NT2/D1 (cell line): ENCODE results near the gene OGA.

Experiments
- DNase-seq: peaks from one replicate; pipeline ENCODE4 v3.0.0-alpha.2; 2011; ENCODE audit warnings: low read depth, low spot score
- H3K27me3 ChIP-seq: 2 replicates; pipeline ENCODE4 v1.6.0; 2011; ENCODE audit warnings: mild to moderate bottlenecking; ENCODE audit not compliant: insufficient read length, insufficient read depth
- H3K36me3 ChIP-seq: 2 replicates; pipeline ENCODE4 v1.6.1; 2011; ENCODE audit warnings: mild to moderate bottlenecking, low read length, mixed read lengths; ENCODE audit not compliant: insufficient read depth, insufficient read length
- H3K4me1 ChIP-seq: 2 replicates; pipeline ENCODE4 v1.5.1; 2011; ENCODE audit not compliant: insufficient read depth, insufficient read length
- H3K4me3 ChIP-seq: 2 replicates; pipeline ENCODE4 v1.5.1; 2011; ENCODE audit warnings: low read depth; ENCODE audit not compliant: insufficient read length
- H3K9ac ChIP-seq: 2 replicates; pipeline ENCODE4 v1.6.0; 2011; ENCODE audit warnings: low read depth; ENCODE audit not compliant: insufficient read length
- H3K9me3 ChIP-seq: 2 replicates; pipeline ENCODE4 v1.5.1; 2011; ENCODE audit warnings: mild to moderate bottlenecking, low read length; ENCODE audit not compliant: insufficient read depth
- SUZ12 ChIP-seq: IDR thresholded peaks from 2 replicates; pipeline ENCODE4 v1.6.1; 2011; ENCODE audit not compliant: insufficient read length, insufficient read depth; ENCODE audit errors: extremely low read depth
- YY1 ChIP-seq: IDR thresholded peaks from 2 replicates; pipeline ENCODE4 v1.6.1; 2011; ENCODE audit not compliant: insufficient read length, insufficient read depth
- ZNF274 ChIP-seq: IDR thresholded peaks from 2 replicates; pipeline ENCODE4 v1.6.1; 2011; ENCODE audit warnings: mild to moderate bottlenecking, low read depth, low read length

Gene OGA

DNA sequence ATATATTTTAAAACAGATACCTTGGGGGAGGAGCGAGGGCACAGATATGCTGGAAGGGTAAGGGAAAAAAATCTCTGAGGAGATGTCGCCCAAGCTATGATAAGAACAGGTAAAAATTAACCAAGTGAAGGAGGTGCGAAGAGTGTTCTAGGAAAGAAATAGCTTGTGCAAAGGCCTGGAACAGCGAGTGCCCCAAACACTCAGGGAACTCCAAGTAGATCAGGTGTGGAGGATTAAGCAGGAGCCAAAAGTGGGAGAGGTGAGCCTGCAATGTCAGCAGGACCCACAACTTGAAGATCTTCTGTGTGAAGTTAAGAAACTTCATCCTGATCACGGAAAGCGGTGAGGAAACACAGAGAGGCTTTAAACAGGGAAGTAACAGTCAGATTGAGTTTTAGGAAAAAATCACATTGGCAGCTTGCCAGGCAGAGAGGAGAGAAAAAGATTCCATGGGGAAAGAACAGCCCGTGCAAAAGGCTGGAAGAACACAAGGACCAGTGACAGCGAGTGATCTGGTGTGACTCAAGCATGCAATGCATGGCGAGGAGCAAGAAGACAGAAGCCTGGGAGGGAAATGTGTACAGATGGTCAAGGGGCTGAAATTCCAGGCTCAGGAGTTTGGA lies 73.1 kb downstream of the OGA start:
- Histone ChIP-seq H3K36me3 (no peaks in the 10 kb centered on the region), H3K4me1 (peaks cover 10% of the 10 kb centered on the region), H3K4me3 (no peak overlapping the region), H3K9me3 (no peaks in the 10 kb centered on the region), H3K27me3 (no peaks in the 10 kb centered on the region), H3K9ac (no peak overlapping the region)
- TF ChIP-seq SUZ12 (no peak), ZNF274 (no peak), YY1 (no peak)
- no peak for DNase-seq

GRCh38 chr10:101744267-101744666 lies 74.0 kb downstream of the OGA start:
- no peak overlapping the region for H3K4me3 ChIP-seq
- peaks cover 4% of the 10 kb centered on the region for H3K4me1 ChIP-seq
- TF ChIP-seq YY1: no peak
- no peak for TF ChIP-seq ZNF274
- no peak for TF ChIP-seq SUZ12
- no peak overlapping the region for H3K9ac ChIP-seq
- DNase-seq: no peak
- no peaks in the 10 kb centered on the region for H3K36me3 ChIP-seq
- no peaks in the 10 kb centered on the region for H3K27me3 ChIP-seq
- H3K9me3 ChIP-seq: no peaks in the 10 kb centered on the region

DNA sequence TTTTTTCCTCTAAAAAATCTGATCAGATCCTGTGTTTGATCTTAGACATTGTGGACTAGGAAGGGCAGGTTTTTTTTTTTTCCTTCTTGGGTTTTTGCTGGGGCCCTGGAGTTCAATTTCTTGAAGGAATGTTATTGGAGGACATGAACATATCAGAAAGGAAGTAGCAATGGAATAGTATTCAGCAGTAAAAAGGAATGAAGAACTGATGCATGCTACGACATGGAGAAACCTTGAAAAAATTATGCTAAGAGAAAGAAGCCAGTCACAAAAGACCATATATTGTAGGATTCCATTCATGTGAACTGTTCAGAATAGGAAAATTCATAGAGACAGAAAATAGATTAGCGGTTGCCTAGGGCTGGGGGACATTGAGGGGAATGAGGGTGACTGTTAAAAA lies 76.3 kb downstream of the OGA start:
- Histone ChIP-seq H3K9ac (no peak overlapping the region), H3K9me3 (no peaks in the 10 kb centered on the region), H3K4me3 (no peak overlapping the region), H3K36me3 (no peaks in the 10 kb centered on the region), H3K27me3 (no peaks in the 10 kb centered on the region), H3K4me1 (no peaks in the 10 kb centered on the region)
- DNase-seq: no peak
- TF ChIP-seq ZNF274 (no peak), SUZ12 (no peak), YY1 (no peak)

GRCh38 chr10:101736666-101737065 lies 81.6 kb downstream of the OGA start:
- Histone ChIP-seq H3K4me3 (no peak overlapping the region), H3K4me1 (no peaks in the 10 kb centered on the region), H3K9ac (no peak overlapping the region), H3K27me3 (no peaks in the 10 kb centered on the region), H3K36me3 (no peaks in the 10 kb centered on the region), H3K9me3 (no peaks in the 10 kb centered on the region)
- TF ChIP-seq SUZ12: no peak
- no peak for TF ChIP-seq ZNF274
- no peak for TF ChIP-seq YY1
- DNase-seq: no peak
